Left forelimb (tissue), 1 donor: ENCODE results near the gene COL5A1.
"Not testable (repeated sequence)": the region's sequence is repeated elsewhere in the genome, so short reads cannot be mapped to it uniquely, and the experiment has no call there.

Experiments
- DNase-seq: peaks from one replicate; pipeline ENCODE4 v3.0.0-alpha.2; 2018; ENCODE audit warnings: low spot score

Gene COL5A1

DNA sequence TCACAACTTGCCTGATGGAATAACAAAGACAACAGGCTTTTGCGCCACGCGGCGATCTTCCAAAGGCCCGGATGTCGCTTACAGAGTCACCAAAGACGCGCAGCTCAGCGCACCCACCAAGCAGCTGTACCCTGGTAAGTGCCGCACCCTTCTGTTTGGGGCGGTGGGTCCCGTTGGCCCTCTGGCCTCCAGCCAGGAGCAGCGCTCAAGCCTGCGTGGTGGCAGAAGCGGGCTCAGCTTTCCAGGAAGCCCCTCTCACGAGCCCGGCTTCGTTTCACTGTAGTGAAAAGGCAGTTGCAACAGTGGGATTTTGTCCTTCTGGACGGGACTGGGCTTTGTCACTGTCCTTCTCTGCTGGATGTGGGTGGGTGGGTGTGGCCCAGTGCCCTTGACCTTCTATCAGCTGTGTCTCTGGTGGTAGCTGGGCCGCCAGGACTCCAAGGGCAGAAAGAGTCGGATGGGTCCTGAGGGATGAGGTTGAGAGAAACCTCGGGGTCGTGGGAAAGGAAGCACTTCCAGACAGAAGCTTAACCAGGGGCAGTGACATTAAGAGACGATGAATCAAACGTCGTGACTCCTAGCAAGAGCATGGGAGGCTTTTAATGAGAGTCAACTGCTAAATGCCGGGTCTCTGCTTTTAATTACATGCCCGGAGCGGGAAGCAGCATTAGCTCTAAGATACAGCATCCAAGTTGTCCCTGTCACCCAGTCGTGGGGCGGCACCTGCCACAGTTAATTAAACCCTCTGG lies 49.5 kb downstream of the COL5A1 start:
- no peak for DNase-seq

- DNase-seq = no peak
These were observed 50.3 kb downstream of the COL5A1 start for GRCh38 chr9:134691695-134692572.

DNA sequence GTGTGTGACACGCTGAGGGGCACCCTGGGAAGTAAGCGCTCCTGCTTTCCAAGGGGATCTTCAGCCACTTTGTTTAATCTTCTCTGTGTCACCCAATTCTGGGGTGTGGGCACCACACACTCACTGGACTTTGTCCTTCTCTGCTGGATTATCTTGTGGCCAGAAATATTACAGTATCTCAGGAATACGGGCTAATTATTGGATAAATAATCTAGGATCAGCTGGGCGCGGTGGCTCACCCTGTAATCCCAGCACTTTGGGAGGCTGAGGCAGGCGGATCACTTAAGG lies 50.9 kb downstream of the COL5A1 start:
- DNase-seq = no peak

GRCh38 chr9:134693011-134693410 lies 51.4 kb downstream of the COL5A1 start:
- no peak for DNase-seq

- DNase-seq = no peak
These were observed 52.2 kb downstream of the COL5A1 start for GRCh38 chr9:134693641-134694367.

DNA sequence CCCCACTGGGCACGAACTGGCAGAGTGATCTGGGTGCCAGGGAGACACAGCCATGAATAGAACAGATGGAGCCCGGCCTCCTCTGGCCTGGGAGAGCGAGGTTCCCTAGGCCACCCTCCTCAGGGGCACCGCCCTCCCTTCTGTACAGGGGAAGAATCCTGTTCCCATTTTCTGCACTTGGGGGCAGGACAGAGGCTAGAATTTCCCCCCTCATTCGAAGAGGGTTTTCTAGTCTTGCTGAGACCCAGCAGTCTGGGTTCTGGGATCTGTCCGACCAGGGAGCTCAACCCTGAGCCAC lies 52.7 kb downstream of the COL5A1 start:
- DNase-seq = no peak

DNA sequence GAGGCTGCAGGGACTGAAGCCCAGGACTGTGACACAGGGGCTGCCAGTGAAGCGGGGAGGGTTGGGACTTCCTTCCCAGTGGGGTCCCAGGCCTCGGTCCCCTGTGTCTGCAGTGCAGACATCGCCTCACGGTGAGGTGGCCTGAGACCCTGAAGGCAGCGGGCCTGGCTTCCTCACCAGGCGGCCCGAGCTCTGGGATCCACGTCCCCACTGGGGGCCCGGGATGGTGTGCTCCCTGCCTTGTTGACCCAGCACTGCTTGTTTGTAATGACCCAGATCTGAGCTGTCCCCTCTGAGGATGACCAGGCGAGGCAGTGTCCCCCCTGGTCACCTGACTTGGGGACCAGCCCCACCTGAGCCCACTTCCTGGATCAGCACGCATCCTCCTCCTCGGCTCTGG lies 53.1 kb downstream of the COL5A1 start:
- no peak for DNase-seq

GRCh38 chr9:134695144-134695543 lies 53.5 kb downstream of the COL5A1 start:
- DNase-seq = no peak

- DNase-seq = no peak
These were observed 54.8 kb downstream of the COL5A1 start for GRCh38 chr9:134696433-134696832.

GRCh38 chr9:134698111-134698510 lies 56.5 kb downstream of the COL5A1 start:
- no peak for DNase-seq

DNA sequence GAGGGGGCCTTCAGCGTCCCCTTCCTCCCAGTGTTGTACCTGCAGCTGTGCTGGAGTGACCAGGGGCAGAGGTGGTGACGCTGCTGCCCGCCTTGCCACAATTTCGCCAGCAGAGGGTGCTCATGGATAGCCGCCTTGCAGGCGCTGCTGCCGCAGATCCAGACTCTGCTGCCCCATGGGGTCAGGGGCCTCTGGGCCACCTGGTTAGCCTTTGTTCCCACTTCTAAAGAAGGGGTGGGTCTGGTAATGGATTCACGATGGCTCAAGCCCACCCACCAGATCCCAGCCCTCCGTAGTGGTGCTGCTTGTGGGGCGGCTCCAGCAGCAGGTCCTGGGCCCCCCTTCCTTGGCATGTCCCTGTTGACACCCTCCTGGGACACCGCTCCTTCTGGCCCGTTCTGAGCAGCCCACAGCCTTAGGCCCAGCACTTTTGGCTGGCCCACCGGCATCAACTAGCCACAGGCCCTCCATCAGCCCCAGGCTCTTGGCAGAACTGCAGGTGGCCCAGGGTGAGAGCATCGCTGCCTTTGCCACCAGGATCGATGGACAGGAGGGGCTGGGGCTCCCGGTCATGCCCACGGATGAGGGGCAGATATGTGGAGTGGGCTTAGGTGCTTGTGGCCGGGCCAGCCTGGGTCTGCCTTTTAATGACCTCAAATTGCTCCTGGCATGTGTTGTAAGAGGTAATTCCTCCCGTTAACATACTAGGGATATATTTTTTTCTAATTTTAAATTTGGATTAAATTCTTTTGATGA lies 57.2 kb downstream of the COL5A1 start:
- DNase-seq = no peak

GRCh38 chr9:134699343-134699740 lies 57.7 kb downstream of the COL5A1 start:
- no peak for DNase-seq

DNA sequence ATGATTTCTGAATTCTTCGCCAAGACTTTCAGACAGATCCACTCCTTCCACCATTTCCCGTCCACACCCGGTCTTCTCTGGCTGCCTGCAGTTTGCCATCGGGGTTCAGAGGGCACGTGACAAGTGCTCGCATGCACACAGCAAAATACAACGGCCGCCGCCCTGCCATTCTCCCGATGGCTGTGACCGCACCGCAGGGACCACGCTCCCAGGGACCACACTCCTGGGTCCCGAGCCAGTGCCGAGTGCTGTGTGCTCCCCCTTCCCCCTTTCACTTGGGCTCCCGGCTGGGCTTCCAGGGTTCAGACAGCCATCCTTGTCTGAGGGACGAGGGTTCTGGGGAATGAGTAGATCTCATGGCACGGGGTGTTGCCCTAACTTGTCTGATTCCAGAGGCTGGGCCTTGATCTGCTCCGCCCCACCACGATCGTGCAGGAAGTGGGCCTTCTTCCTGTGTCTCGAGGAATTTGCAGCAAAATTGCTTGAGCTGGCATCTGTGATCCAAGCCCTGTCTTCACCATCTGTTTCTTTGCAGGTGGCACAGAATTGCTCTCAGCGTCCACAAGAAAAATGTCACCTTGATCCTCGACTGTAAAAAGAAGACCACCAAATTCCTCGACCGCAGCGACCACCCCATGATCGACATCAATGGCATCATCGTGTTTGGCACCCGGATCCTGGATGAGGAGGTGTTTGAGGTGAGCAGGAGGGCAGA lies 59.2 kb downstream of the COL5A1 start:
- no peak for DNase-seq

- DNase-seq = no peak
These were observed 60.1 kb downstream of the COL5A1 start for GRCh38 chr9:134701581-134702259.

- no peak for DNase-seq
These were observed 60.7 kb downstream of the COL5A1 start for GRCh38 chr9:134702291-134702690.

DNA sequence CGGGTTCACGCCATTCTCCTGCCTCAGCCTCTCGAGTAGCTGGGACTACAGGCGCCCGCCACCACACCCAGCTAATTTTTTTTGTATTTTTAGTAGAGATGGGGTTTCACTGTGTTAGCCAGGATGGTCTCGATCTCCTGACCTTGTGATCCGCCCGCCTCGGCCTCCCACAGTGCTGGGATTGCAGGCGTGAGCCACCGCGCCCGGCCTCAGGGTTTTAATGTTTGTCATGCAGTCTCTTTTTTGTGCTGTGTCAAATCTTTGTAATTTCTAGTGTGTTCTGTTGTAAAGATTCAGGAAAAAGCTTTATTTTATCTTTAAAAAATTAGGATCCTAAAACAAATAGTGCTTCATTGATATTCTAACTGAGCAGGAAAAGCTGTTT lies 62.1 kb downstream of the COL5A1 start:
- not testable (repeated sequence) for DNase-seq

DNA sequence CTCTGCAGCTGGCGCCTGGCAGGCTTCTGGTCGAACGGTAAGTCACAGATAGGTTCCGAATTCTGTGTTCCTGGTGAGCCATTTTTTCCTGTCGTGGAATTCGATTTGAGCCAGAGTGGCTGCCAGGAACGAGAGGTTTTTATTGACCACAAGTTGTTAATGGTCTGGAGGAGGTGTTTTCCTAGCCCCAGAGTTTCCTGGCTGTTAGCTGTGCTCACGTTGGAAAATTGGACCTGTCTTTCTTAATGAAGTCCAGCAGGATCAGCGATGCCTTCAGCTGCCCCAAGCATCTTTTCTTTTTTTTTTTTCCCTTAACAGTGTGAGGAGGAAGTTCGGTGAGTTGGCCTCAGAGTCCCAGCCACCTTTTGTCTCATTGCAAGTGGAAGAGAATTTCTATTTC lies 62.9 kb downstream of the COL5A1 start:
- DNase-seq = no peak

DNA sequence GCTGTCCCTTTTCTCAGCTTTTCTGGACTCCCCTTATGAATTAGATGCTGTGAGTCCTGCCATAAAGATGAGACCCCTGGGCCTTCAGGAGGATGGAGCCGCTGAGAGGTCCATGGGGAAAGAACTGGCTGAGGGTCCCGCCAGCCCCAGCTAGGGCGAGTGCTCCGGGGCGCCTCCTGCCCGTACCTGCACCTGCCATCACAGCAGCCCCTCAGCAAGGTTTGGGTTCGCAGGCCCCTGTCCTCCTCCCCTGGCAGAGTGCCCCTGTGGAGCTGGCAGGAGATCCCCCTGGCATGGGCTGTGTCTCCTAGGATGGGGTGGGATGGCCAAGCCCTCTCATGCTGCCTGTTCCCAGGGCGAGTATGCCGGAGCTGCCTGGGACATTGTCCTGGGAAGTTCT lies 64.2 kb downstream of the COL5A1 start:
- DNase-seq = no peak

DNA sequence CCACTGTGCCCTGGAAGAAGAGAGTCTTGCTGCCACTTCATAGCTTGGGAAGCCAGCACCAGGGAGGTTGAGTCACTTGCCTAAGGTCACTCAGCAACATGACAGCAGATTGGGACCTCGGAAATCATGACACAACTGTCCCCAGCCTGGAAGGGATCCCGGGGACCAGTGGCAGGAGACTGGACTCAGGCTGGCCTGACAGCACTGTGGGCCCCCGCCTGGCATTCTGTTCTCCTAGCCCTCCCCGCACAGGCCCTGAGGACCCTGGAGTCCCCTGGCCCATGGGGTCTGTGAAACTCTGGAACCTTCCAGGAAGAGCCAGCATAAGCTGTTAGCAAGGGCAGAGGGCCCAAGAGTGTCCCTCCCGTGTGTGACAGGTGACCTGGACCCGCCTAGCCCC lies 64.9 kb downstream of the COL5A1 start:
- DNase-seq = no peak

- peak; percentile 90 for DNase-seq
These were observed 65.6 kb downstream of the COL5A1 start for GRCh38 chr9:134707031-134707680.
